Measurements from ENCODE around the gene MYRF. TPM values are rescaled to one million over a fixed set of nuclear protein-coding genes. Genes with fewer than 3 reads are reported as not detected.

Gene MYRF
- total RNA-seq, 2 experiments from 2014 or later = 2.8 to 2.9 TPM

DNA sequence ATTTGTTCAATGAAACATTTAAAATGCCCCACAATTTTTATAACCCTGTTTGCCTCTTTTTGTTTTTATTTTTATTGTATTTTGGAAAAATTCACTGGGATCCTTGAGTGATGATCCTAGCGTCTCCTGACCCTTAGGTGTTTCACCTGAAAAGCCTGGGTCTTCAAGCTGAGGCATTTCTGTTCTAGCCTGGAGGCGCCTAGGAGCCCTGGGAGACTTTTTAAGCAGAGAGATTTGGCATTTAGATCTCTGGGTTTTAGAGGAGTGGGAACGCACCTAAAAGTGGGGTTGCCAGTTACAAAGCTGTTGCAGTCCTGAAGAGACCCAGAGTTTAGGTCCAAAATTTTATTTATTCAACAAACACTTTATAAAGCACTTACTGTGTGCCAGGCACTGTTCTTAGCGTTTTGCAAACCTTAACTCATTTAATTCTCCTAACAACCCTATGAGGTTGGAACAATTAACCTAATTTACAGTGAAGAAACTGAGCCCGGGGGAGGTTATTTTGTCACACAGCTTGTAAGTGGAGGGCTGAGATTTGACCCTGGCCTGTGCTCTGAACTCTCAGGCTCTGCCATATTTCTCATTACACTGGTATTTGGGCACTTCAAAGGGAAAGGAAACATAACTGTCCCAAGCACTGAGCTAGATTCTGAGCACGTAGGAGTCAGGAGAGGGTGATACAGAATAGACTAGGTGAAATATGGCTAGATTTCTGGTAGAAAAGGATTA is 65.2 kb downstream of the MYRF start:
- ChIA-PET CTCF (interaction anchor here (0.9 to 10.2 kb wide), 10 partner anchors 10 to 130 kb away, joined by 3 to 129 read pairs (median 3); partner anchors contain the start of gene FADS2), POLR2A (interaction anchor here (1.1 to 4.3 kb wide), 4 partner anchors 10 to 26 kb away, joined by 3 to 33 read pairs (median 18); partner anchors contain the start of gene FADS2)
- DNase-seq = no peak
- Mint-ChIP-seq H3K4me1 (ENCODE audit: low read depth) (peaks cover 23% of the 10 kb centered on the region), H3K4me3 (peak overlapping the region; percentile 98), H3K27ac (peak overlapping the region; percentile 49), H3K9me3 (ENCODE audit: insufficient read depth) (no peaks in the 10 kb centered on the region), H3K27me3 (ENCODE audit: low read depth) (no peaks in the 10 kb centered on the region), H3K36me3 (ENCODE audit: low read depth) (peaks cover 28% of the 10 kb centered on the region)
- no peak for ATAC-seq

DNA sequence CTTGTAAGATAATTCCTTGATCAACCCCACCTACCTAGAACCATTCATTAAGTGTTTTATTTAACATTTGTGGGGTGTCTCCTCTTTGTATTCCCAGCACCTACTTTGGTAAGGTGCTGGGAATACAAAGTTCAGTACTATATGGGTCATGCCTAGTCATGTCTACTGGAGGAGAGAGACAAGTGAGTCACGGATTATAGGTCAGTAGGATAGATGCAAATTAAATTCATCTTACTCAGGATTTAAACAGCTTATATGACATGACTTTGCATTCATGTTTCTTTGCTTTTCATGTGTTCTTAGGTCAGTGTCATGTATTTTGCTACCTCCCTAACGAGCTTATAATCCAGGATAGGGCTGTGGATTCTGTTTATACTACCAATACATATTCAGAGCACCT is 67.7 kb downstream of the MYRF start:
- peaks cover 16% of the 10 kb centered on the region for H3K36me3 Mint-ChIP-seq (ENCODE audit: low read depth)
- ChIA-PET POLR2A (interaction anchor here (0.6 to 1.7 kb wide), 3 partner anchors 14 to 845 kb away, joined by 3 to 5 read pairs (median 3); partner anchors contain the start of genes C11orf98, CSKMT, FEN1 and TMEM258), CTCF (interaction anchor here (1.3 to 7.4 kb wide), 4 partner anchors 10 to 288 kb away, joined by 4 to 53 read pairs (median 16); partner anchors contain the start of gene FADS2)
- peaks cover 9% of the 10 kb centered on the region for H3K4me1 Mint-ChIP-seq (ENCODE audit: low read depth)
- H3K27me3 Mint-ChIP-seq (ENCODE audit: low read depth) = peaks cover 2% of the 10 kb centered on the region
- no peaks in the 10 kb centered on the region for H3K9me3 Mint-ChIP-seq (ENCODE audit: insufficient read depth)
- no peak for DNase-seq
- H3K27ac Mint-ChIP-seq = no peak overlapping the region
- H3K4me3 Mint-ChIP-seq = no peak overlapping the region
- ATAC-seq = no peak

DNA sequence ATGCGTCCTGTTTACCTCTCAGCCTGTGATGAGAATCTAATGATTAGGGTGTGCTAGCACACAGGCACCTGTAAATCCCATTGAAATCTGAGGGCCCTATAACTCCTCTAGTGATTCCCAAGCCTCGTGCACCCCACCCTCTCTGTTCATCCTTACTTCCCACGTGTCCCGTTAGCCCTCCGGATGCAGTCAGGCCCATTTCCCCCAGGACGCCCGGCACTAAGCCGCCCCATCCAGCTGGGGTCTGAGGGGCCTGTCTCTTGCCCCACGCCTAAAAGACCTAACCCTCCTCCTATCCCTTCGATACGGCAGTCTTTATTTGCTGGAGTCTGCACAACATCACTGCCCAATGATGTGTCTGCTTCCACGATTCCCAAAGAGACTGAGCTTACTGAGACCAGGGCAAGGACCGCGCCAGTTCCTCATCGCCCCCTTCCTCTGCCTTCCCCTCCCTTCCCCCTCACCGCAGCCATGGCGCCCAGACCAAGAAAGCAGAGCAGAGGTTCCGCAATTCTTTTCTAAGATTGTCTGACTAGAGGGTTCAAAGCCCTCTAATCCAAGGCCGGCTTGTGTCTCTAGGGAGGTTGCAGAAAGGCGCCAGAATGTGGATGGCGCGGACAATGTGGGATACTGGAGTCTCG is 74.6 kb downstream of the MYRF start:
- peaks cover 39% of the 10 kb centered on the region for H3K4me1 Mint-ChIP-seq (ENCODE audit: low read depth)
- peak overlapping the region; percentile 89 for H3K4me3 Mint-ChIP-seq
- H3K9me3 Mint-ChIP-seq (ENCODE audit: insufficient read depth) = no peaks in the 10 kb centered on the region
- DNase-seq = no peak
- ChIA-PET POLR2A (interaction anchor here (0.8 to 4.8 kb wide), 5 partner anchors 9 to 35 kb away, joined by 4 to 48 read pairs (median 33); partner anchors contain the start of genes FADS1, FEN1 and TMEM258), CTCF (interaction anchor here (0.9 to 1.0 kb wide), 2 partner anchors 12 to 29 kb away, joined by 3 to 4 read pairs; no protein-coding TSS in a partner anchor)
- peaks cover 2% of the 10 kb centered on the region for H3K27me3 Mint-ChIP-seq (ENCODE audit: low read depth)
- peak overlapping the region; percentile 93 for H3K27ac Mint-ChIP-seq
- peaks cover 52% of the 10 kb centered on the region for H3K36me3 Mint-ChIP-seq (ENCODE audit: low read depth)
- no peak for ATAC-seq

DNA sequence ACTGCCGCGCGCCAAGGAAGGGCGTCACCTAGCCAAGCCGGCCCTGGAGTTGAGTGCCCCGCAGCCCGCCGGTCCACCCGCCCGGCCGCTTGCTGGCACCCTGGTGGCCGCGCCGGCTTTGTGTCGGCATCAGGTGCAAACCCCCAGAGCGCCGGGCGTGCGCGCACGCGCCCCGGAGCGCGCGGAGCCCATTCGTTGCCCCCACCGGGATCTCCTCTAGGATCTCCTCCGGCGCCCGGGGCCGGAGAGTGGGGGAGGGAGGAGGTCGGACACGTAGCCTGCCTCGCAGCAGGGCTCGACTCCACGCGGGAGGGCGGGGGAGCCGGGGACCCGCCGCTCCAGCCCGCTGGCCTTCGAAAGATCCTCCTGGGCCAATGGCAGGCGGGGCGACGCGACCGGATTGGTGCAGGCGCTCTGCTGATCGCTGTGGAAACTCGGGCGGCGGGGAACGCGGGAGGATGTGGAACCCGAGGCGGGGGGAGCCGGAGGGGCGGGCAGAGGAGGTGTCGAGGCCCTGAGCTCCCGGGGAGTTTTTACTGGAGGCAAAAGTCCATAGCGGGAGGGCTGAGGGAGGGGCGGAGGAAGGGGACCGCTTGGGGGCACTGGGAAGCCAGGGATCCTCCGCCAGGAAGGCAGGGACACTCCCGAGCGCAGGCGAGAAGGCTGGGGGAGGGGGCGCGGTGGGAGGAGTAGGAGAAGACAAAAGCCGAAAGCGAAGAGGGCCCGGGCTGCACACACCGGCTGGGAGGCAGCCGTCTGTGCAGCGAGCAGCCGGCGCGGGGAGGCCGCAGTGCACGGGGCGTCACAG is 75.3 kb downstream of the MYRF start, which contains the start of gene FADS2:
TSS of gene FADS2 (plus strand) at position 730 of the 808 bp plus-strand sequence. CDS start 91 bp downstream, outside the sequence.
- DNase-seq = peak; percentile 96
- peak; percentile 86 for ATAC-seq

DNA sequence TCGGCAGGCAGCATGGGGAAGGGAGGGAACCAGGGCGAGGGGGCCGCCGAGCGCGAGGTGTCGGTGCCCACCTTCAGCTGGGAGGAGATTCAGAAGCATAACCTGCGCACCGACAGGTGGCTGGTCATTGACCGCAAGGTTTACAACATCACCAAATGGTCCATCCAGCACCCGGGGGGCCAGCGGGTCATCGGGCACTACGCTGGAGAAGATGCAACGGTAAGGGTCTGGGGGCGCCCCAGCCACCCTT is 75.9 kb downstream of the MYRF start:
- DNase-seq (no peak), ATAC-seq (no peak)
- H3K27ac Mint-ChIP-seq = peak overlapping the region; percentile 93
- H3K27me3 Mint-ChIP-seq (ENCODE audit: low read depth) = peaks cover 2% of the 10 kb centered on the region
- no peaks in the 10 kb centered on the region for H3K9me3 Mint-ChIP-seq (ENCODE audit: insufficient read depth)
- CTCF ChIA-PET = interaction anchor here (1.0 to 4.9 kb wide), 8 partner anchors 9 to 42 kb away, joined by 3 to 53 read pairs (median 4); partner anchors contain the start of genes FADS1 and FEN1
- peak overlapping the region; percentile 89 for H3K4me3 Mint-ChIP-seq
- H3K36me3 Mint-ChIP-seq (ENCODE audit: low read depth) = peaks cover 58% of the 10 kb centered on the region
- peaks cover 52% of the 10 kb centered on the region for H3K4me1 Mint-ChIP-seq (ENCODE audit: low read depth)
- POLR2A ChIA-PET = interaction anchor here (1.0 to 4.8 kb wide), 9 partner anchors 11 to 273 kb away, joined by 3 to 48 read pairs (median 6); partner anchors contain the start of genes FADS1, FEN1 and TMEM258

More for the DNA sequence above, 75.3 kb downstream of the MYRF start, which contains the start of gene FADS2:
- CTCF ChIA-PET = interaction anchor here (1.0 to 4.9 kb wide), 8 partner anchors 10 to 42 kb away, joined by 3 to 53 read pairs (median 3); partner anchors contain the start of genes FADS1 and FEN1
- Mint-ChIP-seq H3K9me3 (ENCODE audit: insufficient read depth) (no peaks in the 10 kb centered on the region), H3K4me3 (peak within 1 kb of the TSS; percentile 89), H3K36me3 (ENCODE audit: low read depth) (peaks cover 57% of the 10 kb centered on the region), H3K4me1 (ENCODE audit: low read depth) (peaks cover 46% of the 10 kb centered on the region), H3K27me3 (ENCODE audit: low read depth) (peaks cover 2% of the 10 kb centered on the region), H3K27ac (peak within 1 kb of the TSS; percentile 93)
- POLR2A ChIA-PET = interaction anchor here (1.0 to 4.8 kb wide), 8 partner anchors 10 to 274 kb away, joined by 3 to 48 read pairs (median 10); partner anchors contain the start of genes FADS1, FEN1 and TMEM258

DNA sequence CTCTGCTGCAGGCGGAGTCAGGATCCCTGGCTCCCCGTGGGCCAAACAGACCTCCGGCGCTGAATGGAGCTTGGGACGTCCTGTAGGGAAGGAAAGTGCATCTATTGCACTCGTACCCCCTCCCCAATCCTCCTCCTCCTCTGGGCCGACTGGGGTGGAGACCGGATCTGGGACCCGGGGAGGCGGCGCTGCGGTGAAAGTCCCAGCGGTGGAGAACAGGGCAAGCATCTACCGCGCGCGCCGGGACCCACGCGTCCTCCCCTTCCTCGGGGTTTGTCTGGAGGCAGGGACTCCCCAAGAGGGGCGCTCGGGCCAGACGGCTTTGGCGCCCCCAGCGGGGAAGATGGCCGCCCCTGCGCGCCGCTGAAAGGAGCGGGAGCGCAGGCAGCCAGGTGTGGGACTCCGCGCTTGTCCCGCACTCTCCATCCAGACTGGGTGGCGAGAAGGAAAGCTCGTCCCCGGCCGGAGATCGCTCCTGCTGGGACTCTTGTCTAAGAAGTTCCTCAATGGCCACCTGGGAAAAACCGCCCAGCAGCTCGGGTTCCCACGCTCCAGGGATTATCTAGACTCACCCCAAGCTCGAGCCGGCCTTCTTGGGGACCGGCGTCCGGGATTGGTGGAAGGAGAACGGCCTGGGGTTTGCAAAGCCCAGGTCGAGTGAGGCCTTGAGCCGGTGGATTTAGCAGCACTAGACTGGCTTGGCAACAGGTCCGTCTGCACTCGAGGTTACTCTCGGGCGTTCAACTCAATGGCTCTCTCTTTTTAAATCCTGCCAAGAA is 76.4 kb downstream of the MYRF start:
- POLR2A ChIA-PET = interaction anchor here (1.0 to 4.8 kb wide), 8 partner anchors 11 to 273 kb away, joined by 3 to 48 read pairs (median 10); partner anchors contain the start of genes FADS1, FEN1 and TMEM258
- Mint-ChIP-seq H3K27me3 (ENCODE audit: low read depth) (peaks cover 2% of the 10 kb centered on the region), H3K27ac (peak overlapping the region; percentile 93), H3K4me1 (ENCODE audit: low read depth) (peaks cover 57% of the 10 kb centered on the region), H3K9me3 (ENCODE audit: insufficient read depth) (no peaks in the 10 kb centered on the region), H3K4me3 (peak overlapping the region; percentile 89), H3K36me3 (ENCODE audit: low read depth) (peaks cover 63% of the 10 kb centered on the region)
- CTCF ChIA-PET = interaction anchor here (0.6 to 4.9 kb wide), 15 partner anchors 8 to 752 kb away, joined by 3 to 53 read pairs (median 3); partner anchors contain the start of genes FADS1 and FEN1
- DNase-seq = peak; percentile 67
- ATAC-seq = peak; percentile 50

DNA sequence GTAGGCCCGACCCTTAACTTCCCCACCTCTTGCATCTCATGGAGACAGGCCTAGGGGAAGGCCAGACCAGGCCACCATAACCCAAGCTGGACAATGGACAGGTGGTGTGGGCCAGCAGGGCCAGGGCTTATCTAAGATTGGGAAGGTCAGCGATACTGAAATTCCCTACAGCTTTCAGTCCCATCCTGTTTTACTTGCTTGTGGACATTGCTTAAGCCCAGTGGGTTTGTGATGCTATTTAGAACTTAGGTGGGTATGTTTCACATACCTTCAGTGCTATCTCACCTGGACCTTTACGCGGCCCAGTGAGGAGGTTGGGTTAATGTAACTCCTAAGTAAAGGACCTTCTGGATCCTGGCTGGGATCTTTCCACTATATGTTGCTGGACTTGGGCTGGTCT is 77.4 kb downstream of the MYRF start:
- ATAC-seq (no peak), DNase-seq (no peak)
- ChIA-PET CTCF (interaction anchor here (1.2 to 4.9 kb wide), 8 partner anchors 12 to 751 kb away, joined by 3 to 53 read pairs (median 7); partner anchors contain the start of gene FADS1), POLR2A (interaction anchor here (3.7 to 4.8 kb wide), 2 partner anchors 15 to 37 kb away, joined by 39 to 48 read pairs; partner anchors contain the start of genes FEN1 and TMEM258)
- Mint-ChIP-seq H3K36me3 (ENCODE audit: low read depth) (peaks cover 68% of the 10 kb centered on the region), H3K9me3 (ENCODE audit: insufficient read depth) (no peaks in the 10 kb centered on the region), H3K4me3 (peak overlapping the region; percentile 89), H3K4me1 (ENCODE audit: low read depth) (peaks cover 64% of the 10 kb centered on the region), H3K27me3 (ENCODE audit: low read depth) (no peaks in the 10 kb centered on the region), H3K27ac (peak overlapping the region; percentile 93)

DNA sequence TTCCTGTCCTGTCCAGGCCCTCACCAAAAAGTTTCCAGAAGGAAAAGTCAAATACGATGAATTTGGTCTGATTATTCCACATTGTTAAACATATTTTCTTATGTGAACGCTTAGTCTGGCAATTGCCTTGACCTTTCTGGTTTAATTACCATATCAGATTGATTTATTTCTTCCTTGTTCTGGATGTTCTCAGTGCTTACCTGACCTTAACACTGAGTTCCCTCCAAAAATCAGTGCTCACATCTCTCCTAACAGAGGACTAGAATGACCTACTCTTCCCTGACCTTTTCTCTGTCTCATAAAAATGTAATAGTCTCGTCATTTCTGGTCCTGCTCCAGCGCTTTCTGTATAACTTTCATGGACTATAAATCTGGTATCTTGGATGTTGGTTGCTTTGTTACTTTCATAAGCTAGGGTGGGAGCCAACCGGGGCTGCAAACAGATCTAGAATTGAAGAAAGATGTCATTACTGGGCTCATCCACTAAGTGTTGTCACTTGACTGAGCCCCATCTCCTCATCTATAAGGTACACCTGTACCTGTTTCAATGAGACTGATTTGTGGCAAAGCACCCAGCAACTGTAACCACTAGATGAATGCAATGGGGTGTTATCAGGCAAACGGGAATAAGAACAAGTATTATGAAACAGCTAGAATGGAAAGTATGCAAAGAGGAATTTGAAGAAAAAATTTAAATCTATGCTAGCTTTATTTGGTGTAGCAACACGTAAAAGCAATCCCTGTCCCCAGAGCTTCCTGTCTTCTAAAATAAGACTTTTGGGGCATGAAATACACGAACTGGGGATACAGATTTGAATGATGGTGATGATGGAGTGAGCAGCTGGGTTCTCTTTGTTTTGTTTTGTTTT is 78.0 kb downstream of the MYRF start:
- H3K36me3 Mint-ChIP-seq (ENCODE audit: low read depth) = peaks cover 70% of the 10 kb centered on the region
- peak overlapping the region; percentile 89 for H3K4me3 Mint-ChIP-seq
- no peaks in the 10 kb centered on the region for H3K9me3 Mint-ChIP-seq (ENCODE audit: insufficient read depth)
- ChIA-PET POLR2A (interaction anchor here (0.7 to 4.8 kb wide), 4 partner anchors 15 to 293 kb away, joined by 3 to 48 read pairs (median 24); partner anchors contain the start of genes FEN1, INCENP and TMEM258), CTCF (interaction anchor here (0.9 to 4.9 kb wide), 11 partner anchors 13 to 278 kb away, joined by 3 to 53 read pairs (median 6); partner anchors contain the start of gene FADS1)
- H3K27ac Mint-ChIP-seq = peak overlapping the region; percentile 95
- ATAC-seq = no peak
- no peaks in the 10 kb centered on the region for H3K27me3 Mint-ChIP-seq (ENCODE audit: low read depth)
- H3K4me1 Mint-ChIP-seq (ENCODE audit: low read depth) = peaks cover 69% of the 10 kb centered on the region
- no peak for DNase-seq

DNA sequence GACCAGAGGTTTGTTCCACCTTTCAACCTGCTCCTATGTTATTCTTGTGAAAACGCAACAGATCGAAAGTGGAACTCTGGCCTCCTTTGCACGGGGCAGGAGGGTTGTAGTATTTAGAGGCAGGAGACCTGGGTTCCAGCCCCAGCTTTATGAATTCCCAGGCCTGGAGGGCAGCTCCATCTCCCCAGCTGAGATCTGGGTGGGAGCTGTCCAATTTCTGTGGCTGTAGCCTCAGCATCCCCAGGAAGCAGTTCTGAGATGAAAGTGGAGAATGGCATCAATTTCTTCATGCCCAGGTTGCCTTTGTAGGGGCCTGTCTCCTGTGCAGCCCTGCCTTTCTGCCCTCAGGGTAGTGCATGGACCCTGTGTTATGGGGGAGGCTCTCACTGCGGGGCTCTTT is 79.8 kb downstream of the MYRF start:
- Mint-ChIP-seq H3K4me3 (peak overlapping the region; percentile 89), H3K4me1 (ENCODE audit: low read depth) (peaks cover 64% of the 10 kb centered on the region)
- CTCF ChIA-PET = interaction anchor here (1.0 to 4.9 kb wide), 5 partner anchors 14 to 276 kb away, joined by 3 to 53 read pairs (median 10); partner anchors contain the start of gene FADS1

More for the DNA sequence above, 79.8 kb downstream of the MYRF start:
- DNase-seq (no peak), ATAC-seq (no peak)
- POLR2A ChIA-PET = interaction anchor here (1.9 kb wide), 1 partner anchor 17 kb away, joined by 9 read pairs; no protein-coding TSS in a partner anchor
- Mint-ChIP-seq H3K27ac (peak overlapping the region; percentile 95), H3K36me3 (ENCODE audit: low read depth) (peaks cover 73% of the 10 kb centered on the region), H3K9me3 (ENCODE audit: insufficient read depth) (no peaks in the 10 kb centered on the region), H3K27me3 (ENCODE audit: low read depth) (no peaks in the 10 kb centered on the region)
